ENCODE data around the gene BMF.

- no peak for TF ChIP-seq CTCF (conservative IDR thresholded peaks at IDR 0.05 in 1 of 2, IDR thresholded peaks at IDR 0.05 in 1 of 2; ENCODE audit: low read depth in 1 of 2, low read length in 2 of 2)
- no peak for TF ChIP-seq EZH2 (IDR thresholded peaks at IDR 0.05; ENCODE audit: low read length, missing control alignments)
Observed at GRCh38 chr15:40054855-40055575, 53.7 kb downstream of the BMF start.

Measured in fibroblast of lung (primary cell).